A549 treated with ZK216348 at 1 μM for 4 hours (cell line): ENCODE results near the gene NEUROG1. TPM values are rescaled to one million over a fixed set of nuclear protein-coding genes. Genes with fewer than 3 reads are reported as not detected.

Source experiments
- total RNA-seq: library from RNA; stranded (reverse); fragments of 200-300 nt; extraction: Qiagen RNA extraction; gene quantifications from 5 replicates; pipeline ENCODE4 v1.2.3, GENCODE V29; 2022; ENCODE audit warnings: low read depth

The NEUROG1 gene, protein sequence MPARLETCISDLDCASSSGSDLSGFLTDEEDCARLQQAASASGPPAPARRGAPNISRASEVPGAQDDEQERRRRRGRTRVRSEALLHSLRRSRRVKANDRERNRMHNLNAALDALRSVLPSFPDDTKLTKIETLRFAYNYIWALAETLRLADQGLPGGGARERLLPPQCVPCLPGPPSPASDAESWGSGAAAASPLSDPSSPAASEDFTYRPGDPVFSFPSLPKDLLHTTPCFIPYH
- total RNA-seq: not detected in 5 replicates

DNA sequence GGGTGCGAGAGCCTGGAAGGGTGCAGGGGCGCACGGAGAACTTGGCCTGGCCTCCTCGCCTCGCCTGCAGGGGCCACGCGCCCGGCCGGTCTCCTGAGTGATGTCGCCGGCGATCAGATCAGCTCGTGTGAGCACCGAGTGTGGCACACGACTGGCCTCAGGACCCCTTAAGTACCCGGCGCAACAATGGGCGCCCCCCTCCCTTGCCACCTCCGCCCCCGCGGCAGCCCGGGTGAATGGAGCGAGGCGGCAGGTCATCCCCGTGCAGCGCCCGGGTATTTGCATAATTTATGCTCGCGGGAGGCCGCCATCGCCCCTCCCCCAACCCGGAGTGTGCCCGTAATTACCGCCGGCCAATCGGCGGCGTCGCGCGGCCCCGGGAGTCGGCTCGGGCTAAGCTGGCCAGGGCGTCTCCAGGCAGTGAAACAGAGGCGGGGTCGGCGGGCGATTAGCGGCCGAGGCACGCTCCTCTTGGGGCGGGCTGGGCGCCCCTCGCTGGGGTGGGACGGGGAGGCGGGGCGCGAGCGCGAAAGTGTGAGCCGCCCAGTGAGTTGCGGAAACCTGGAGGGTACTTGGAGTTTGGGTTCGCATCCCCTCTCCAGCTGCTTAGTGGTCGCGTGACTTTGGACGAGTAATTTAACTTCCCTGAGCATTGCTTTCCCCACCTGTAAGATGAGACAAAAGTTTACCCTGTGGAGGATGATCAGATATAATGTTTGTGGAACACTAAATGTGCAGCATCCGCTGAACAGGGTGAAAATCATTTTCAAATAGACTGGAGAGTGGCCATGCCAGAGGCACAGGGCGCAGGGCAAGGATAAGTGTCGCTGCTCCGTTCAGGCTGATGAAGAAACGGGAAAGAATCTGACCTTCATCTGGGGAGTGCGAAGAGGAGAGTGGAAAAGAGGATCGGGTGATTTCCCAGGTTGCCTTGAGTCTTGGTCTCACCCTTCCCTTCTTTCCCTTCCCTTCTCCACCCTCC is at the start of gene NEUROG1:
NEUROG1 (minus strand) TSS at position 145 of the 982 bp plus-strand sequence. CDS start 274 bp downstream, outside the sequence.

DNA sequence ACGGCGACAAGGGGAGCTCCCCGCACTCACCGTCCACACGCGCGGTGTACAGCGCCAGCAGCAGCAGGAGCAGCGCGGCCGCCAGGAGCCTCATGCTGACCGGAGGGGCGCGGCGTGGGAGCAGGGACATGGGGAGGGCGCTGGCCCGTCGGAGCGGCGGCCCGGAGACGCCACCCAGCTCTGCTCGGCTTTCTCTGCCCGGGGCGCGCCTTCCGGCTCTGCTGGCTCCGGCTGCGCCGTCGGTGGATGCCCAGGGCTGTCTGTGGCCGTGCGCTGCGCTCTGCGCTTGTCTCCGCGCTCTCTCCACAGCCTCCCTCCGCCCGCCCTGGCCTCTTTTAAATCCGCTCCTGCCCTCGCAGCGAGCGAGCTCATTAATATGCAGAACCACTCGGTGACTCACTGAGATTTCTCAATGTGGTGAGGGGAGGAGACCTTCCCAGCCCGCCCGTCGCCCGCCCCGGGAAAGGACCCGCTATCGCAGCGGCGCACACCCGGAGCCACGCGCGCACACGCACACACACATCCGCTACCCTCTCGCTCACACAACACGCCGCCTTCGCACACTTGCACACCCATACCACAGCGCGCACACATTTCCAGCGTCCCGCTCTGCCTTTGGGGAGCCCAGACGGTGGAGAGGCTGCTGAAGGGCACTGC is 43.0 kb upstream of the NEUROG1 start, which contains the start of gene CXCL14:
CXCL14 (minus strand) TSS at position 307 of the 657 bp plus-strand sequence; CDS start at position 94, 213 bp downstream.

Other genes with a start within 250 kb of the NEUROG1 start
- gene MACROH2A1, start 136.7 kb downstream of the NEUROG1 start, total RNA-seq: 159 to 214 TPM (median 206 TPM) in 5 replicates
- not detected in 5 replicates for gene DCANP1, start 88.6 kb downstream of the NEUROG1 start, total RNA-seq
- not detected in 5 replicates for gene TIFAB, start 83.6 kb downstream of the NEUROG1 start, total RNA-seq
- 0.14 to 0.15 TPM (median 0.14 TPM) in 3 of 5 replicates, not detected in the others for gene CXCL14, start 43.0 kb upstream of the NEUROG1 start, total RNA-seq